HG03064 (cell line): Measurements from ENCODE around the gene STK10.
"Not testable (repeated sequence)": the region's sequence is repeated elsewhere in the genome, so short reads cannot be mapped to it uniquely, and the experiment has no call there.

Experiments used
- ATAC-seq: cut with Tn5 transposase; IDR thresholded peaks from one replicate; pipeline ENCODE4 v1.9.1; 2021; ENCODE audit warnings: low read depth; ENCODE audit not compliant: unreplicated experiment

Gene STK10

DNA sequence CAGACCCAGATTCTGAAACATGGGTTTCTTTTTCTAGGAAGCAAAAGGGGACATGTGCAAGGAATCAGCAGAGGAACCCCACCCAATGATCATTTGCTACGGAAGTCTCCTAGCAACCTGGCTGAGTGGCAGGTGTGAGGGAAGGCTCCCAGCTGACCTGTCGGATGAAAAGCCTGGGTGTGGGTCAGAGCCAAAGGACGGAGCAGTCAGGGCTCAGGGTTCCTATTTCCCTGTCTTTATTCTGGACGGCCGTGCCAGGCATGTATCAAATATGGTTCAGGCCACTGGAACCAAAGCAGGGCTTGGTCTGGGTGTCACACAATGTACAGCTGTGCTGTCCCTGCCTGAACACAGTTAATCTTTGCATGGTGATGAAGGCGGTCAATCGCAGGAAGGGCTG is 20.1 kb downstream of the STK10 start:
- no peak for ATAC-seq

DNA sequence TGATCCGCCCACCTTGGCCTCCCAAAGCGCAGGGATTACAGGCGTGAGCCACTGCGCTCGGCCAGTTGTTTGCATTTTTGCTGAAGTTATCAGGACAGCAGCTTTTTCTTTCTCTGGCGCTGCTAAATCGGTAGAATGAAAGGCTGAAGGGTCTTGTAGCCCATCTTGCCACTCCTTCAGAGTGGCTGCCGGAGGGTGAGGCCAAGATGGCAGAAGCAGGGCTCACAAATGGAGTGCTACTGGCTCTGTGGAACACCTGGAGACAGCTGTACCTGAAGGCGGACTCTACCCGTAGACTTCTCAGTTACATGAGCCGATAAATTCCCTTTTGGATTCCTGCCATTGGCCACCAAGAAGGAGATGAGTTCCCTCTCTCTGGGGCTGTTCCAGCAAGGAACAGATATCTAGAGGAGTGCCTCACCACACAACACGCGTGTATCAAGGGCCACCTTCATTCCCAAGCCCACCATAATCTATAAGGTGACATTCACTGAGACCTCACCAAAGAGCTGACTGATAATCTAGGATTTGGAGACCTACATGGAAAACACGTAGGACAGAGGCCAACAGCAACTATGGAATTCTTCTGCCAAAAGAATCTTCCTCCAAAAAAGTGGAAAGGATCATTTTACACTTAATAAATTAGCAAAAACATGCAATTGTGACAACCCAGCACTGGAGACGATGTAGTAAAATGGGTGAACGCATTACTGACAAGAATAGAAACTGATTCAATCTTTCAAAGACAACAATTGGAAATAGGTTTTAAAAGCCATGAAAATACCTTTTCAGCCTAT is 21.8 kb downstream of the STK10 start:
- no peak for ATAC-seq

DNA sequence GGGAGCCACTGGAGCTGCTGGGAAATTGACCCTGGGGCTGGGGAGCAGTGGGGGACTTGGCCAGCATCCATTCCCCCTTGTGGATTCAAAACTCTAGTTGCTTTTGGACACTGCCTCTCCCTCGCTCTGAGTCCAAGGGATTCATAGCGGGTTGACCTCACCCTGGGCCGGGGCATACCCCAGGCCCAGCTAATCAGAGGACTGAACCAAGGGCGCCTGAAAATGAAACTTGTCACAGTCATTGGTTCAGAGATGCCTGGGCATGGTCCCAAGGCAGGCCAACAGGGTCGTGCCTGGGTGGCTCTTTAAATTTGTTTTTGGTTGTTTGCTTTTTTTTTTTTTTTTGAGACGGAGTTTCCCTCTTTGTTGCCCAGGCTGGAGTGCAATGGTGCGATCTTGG is 22.6 kb downstream of the STK10 start:
- peak; percentile 70 for ATAC-seq

DNA sequence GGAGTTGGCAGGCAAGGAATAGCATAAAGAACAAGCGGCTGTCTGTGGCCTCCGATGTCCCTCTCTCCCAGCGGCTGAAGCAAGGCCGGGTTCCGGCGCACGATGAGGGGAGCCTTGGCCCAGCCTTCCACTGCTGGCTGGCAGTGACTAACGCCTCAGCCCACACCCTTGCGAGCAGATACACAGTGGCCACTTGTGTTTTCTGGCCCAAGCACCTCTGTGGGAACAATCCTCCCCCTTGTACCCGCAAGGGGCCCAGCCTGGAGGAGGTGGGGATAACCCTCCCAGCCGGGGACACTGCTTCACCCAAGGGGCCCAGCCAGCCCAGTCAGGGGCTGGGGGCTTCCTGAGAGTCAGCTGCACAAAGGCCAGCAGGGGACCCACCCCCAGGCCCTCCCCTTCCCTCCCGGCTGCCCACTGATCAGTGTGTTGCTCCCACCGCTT is 23.2 kb downstream of the STK10 start:
- no peak for ATAC-seq

DNA sequence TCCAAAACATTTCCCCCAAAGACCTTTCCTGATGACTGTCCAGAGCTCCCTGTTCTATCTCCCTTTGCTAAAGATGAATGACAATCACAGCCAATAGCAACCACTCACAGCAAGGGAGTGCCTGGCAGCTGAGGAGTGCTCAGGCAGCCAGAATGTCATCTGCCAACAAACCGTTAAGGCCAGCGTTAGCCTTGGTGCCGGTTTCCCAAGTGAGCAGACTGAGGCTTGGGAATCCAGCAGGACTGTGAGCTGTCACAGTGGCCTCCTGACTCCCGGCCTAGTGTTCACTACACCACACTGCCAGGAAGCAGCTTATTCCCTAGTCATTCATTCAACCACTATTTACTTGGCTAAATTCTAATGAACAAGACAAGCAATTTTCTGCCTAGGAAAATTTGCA is 24.7 kb downstream of the STK10 start:
- no peak for ATAC-seq

DNA sequence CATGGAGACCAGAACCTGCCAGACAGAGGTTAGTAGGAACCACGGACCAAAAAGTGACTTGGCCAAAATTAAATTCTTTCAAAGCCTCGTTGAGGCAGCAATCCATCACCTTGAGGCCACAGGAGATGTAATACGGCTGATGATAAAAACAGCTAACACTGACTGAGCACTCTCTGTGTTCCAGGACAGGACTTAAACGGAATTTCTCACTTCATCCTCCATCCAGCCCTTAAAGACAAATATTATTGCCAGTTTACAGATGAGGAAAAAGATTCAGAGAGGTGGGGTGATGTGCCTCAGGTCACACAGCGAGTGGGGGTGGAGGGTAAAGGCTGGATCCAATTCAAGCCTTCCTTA is 25.1 kb downstream of the STK10 start:
- no peak for ATAC-seq

DNA sequence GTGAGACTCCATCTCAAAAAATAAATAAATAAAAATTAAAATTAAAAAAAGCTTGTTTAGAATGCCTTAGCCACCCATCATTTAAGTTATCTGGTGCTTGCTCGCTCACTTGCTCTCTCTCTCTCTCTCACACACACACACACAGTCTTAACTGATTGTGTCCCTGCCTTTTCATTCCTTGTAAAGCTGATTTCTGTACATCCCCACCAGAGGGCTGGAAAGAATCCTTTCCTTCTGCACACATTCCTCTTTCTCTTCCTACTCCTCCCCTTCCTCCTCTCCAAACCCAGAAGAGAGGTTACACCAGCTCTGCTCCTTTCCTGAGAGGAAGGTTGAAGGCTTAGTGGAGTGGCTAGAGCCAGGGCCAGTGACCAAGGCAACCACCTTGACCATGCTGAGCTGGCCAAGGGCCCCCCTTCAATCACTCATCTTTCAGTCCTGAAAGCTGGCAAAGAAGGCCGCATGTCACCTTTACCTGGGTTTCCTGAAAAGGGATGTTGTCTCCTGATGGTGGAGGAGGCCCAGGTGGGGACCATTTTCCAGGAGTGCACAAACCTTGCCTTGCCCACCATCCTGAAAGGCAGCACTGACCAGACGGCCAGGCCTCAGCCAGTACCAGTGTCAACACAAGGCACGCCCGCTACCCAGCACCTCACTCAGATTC is 25.6 kb downstream of the STK10 start:
- no peak for ATAC-seq

DNA sequence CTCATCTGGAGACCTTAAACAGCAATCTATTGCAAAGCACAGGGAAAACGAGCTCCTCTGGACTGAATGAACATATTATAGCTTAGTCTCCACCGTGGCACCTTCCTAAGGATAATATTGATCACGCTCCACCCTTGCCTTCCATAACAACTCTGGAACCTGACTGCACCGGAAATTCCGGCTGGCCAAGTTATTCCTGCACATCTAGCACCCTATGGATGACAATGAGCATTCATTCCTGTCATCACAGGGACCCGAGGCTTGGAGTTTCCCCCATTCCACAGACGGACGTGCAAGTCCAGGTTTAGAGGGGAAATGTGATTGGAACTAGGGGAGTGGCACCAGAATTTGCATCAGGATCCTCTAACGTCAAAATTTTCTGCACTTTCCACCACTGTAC is 27.5 kb downstream of the STK10 start:
- ATAC-seq = no peak

DNA sequence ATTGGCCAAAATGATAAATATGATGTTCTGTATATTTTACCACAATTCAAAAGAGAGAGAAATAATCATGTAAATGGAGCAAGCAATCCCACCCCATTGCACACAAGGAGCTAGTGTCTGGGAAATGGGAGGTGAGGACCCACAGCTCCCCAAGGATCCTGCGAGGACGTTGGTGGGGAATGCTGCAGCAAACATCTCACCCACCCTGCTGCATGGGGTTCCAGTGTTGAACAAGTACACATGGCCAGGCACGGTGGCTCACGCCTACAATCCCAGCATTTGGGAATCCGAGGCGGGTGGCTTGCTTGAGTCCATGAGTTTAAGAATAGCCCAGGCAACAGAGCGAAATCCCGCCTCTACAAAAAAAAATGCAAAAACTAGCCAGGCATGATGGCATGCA is 29.0 kb downstream of the STK10 start:
- ATAC-seq = no peak

DNA sequence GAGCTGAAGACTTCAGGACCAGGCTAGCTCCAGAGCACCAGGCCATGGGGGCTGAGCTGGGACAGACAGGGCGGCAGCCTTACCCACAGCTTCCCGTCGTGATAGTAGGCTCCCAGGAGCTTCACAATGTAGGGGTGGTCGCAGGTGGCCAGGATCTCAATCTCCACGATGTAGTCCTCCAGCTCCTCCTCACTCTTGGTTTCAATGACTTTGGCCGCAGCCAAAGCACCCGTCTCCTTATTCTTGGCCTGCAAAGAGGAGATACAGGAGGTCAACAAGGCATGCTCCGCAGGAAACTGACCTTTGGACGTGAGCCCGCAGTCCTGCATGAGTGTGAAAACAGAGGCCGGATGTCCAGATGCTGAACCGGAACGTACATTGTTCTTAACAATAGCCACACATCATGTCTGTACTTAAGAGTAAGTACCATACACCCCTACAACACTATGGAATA is 31.5 kb downstream of the STK10 start:
- no peak for ATAC-seq

DNA sequence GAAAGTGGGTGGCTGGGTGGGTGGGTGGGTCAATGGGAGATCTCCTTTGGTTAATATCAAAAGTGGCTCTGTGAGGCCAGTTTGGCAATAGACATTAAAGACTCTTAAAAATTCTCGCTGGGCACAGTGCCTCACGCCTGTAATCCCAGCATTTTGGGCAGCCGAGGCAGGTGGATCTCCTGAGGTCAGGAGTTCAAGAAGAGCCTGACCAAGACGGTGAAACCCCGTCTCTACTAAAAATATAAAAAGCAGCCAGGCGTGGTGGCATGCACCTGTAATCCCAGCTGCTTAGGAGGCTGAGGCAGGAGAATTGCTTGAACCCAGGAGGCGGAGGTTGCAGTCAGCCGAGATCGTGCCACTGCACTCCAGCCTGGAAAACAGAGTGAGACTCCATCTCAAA is 32.9 kb downstream of the STK10 start:
- not testable (repeated sequence) for ATAC-seq

DNA sequence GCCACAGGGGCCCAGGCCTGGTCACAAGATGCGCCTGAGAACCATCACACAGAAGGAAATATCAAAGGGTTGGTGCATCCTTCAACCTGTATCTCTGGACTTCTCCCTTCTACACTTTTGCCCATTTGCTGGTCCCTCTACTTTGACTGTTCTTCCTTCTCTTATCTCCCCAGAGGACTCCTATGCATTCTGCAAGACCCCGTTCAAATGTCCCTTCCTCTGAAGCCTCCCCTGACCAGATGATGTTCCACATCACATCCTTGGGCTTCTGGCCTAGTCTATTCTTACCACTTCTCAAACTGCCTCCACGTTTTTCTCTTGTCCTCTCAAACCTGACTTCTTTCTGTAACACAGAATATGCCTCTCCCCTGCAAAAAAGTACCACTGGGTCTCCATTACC is 34.3 kb downstream of the STK10 start:
- ATAC-seq = no peak

DNA sequence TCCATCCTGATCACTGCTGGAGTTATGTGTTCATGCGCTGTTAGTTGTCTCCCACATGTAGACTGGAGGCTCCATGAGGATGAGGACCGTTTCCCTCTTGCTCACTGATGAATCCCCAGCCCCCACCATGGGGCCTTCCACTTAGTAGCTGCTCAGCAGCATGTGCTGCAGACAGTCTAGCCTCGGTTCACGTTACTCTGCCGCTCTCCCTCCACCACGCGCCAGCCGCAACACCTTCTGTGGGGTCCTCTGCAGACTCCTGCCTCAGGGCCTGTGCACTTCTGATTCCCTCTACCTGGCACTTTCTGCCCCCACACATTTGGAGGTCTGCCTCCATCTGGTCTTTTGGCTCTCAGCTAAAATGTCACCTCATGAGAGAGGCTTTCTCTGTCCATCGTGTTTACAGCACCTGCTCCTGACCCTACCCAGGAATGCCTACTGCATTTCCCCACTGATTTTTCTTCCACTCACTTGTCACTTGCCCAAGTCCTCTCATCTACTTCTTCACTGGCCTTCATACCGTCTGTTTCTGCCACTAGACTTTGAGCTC is 36.3 kb downstream of the STK10 start:
- ATAC-seq = no peak

DNA sequence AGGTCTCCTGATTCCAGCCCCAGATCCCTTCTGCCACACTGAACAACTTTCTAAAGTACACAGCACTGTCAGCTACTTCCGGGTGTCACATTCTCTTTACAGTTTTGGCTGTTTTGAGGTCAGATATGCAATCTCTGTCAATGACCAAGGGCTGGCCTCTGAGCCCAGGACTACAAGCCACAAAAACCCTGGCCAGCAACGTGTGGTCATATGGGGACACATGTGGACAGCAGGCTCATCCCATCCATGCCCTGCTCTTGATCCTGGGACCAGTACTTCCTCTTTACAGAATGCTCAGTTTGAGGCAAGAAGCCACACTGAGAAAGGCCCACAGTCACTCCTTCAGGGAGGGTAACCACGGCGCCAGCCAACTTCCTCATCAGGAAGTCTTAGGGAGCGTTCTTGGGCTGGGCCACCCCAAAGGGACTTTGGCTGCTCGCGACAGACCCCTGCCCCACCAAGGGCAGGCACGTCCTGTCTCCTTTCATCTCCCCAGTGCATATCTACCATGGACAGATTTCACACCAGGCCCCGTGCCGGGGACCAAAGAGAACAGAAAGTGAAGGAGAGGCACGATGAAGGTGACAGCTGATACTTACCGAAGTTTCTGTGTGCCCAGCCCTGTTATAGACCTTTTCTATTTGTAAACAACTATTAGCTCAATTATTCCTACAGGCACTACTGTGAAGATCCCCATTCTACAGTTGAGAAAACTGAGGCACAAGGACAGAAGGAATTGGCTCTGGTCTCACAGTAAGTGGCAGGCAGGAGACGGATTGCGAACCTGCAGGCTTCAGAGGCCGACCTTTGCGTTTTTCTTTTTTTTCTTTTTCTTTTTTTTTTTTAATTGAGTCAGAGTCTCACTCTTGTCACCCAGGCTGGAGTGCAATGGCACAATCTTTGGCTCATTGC is 37.3 kb downstream of the STK10 start:
- peak; percentile 53 for ATAC-seq

DNA sequence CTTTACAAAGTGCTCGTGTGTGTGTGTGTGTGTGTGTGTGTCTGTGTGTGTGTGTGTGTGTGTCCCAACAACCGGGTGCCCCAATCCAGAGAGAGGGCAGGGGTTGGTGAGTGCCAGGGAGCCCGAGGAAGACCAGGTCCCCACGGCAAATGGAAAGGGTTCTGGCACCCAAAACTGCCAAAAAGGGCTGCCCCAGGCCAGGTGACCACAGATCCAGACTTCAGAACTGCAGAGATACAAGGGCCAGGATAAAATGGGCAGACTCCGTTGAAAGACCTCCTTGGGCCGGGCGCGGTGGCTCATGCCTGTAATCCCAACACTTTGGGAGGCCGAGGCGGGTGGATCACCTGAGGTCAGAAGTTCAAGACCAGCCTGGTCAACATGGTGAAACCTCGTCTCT is 38.5 kb downstream of the STK10 start:
- not testable (repeated sequence) for ATAC-seq

DNA sequence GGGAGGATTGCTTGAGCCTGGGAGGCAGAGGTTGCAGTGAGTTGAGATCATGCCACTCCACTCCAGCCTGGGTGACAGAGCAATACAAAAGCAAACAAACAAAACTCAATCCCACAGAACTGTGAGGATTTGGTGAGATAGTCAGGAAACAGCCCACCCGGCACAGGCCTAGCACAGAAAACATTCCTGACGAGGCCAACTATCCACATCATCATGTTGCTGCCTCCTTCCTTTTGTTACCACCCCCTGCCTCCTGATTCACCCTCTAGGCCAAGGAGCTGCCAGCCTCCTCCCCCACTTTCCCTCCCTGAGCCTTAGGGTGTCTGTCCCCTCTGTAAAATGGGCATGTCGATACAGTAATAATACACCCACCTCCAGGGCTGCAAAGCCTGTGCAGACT is 39.0 kb downstream of the STK10 start:
- no peak for ATAC-seq

DNA sequence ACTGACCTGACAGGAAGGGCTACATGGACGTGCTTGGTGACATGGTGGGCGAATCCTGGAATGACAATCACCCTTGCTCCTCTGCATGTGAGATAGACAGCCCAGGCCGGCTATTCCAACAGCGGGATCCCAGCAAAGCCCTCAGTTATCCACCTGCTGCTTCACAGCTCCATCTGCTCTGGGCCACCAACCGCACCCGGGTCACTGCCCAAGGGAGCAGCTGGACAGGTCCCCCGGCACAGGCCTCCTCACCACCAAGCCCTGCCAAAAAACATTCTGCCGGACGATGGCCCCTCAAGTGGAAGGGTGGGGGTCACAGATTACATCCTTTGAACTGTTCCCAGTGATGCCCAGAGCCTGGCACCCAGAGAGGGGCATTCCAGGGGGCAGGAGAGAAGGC is 39.6 kb downstream of the STK10 start:
- ATAC-seq = no peak

DNA sequence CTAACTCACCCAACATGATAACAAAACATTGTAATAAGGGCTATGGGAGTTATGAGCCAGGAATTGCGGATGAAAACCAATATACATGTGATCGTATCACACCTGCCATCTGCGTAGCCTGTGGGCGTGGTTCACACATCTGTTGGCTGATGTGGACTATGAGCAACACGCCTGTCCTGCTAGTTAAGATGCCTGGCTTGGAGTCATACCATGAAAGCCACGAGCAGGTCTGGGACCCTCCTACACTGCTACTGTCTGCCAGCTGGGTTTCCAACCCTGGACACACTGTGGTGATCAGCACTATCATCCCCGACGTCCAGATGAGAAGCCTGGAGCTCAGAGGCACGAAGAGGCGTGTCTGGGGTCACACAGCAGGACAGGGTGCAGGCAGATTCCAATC is 40.2 kb downstream of the STK10 start:
- ATAC-seq = no peak

DNA sequence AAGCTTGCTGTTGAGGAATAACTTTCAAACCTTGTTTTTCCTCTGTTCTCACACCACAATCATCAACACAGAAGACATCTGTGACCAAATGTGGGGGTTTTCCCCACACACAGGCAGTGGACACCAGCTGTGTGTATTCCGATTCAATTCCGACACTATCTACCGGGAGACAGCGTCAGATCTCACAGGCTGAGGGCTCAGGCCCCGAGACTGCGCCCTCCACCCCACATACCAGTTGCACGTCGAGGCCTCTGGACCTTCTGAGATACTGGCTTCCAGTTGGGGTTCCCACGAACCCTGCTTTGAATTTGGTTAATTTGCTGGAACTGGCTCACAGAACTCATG is 41.3 kb downstream of the STK10 start:
- ATAC-seq = no peak

DNA sequence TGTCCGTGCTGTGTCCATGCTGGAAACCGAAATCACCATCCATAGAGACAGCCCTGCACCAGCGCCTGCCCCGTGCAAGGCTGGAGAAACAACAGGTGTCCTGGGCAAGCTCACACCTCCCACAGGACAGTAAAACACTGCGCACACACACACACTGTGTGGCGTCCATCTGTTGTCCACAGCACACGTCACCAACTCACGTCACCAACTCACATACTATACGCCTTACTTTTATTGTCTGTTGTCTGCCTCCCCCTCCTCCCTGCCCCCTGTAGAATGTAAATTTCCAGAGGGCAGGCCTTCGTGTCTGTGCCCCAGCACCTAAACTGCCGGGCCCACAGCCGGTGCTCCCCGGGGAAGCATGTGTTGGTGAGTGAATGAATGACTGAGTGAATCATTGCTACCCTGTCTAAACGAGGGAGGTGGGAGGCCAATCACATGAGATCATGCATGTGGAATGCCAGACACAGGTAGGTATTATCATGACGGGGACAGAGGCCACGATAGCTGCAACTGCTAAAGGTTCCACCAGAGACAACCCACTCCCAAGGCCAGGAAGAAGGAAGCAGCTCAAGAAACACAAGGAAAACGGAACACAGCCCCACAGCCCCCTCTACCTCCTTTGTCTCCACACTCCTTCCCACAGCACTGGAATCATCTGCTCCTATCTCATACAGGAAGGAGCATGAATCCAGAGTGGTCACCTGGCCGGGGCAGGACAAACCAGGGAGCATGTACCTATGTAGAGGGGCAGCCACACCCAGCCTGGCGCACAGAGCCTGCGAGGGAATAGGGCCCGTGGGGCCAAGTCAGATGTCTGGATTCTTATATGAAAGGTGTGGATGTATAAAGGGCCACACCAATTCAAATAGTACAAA is 41.9 kb downstream of the STK10 start:
- ATAC-seq = no peak
